Activated CD8-positive, alpha-beta memory T cell treated with anti-CD3 and anti-CD28 coated beads for 24 hours (primary cell): Measurements from ENCODE around the gene IQCH.

ENCODE experiments used
- DNase-seq: peaks from one replicate; pipeline ENCODE4 v3.0.0-alpha.2; 2020

The IQCH gene

GRCh38 chr15:67458331-67459029, 203.9 kb downstream of the IQCH start:
- DNase-seq = no peak

DNA sequence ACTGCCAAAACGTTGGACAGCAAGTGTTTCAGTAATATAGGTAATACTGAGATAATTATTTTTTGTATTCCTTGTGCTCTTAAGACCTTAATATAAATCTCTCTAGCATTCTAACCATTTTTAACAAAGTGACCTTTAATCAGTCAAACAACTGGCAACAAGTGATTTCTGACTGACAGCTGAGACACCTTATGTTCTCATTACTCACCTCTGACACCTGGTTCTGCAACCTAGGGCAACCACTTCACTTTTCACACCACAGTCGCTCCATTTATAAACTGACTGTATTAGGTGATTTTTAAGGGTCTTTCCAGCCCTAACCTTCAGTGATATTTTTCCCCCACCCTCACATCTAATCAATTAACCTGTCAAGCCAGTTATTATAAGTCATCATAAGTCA, 205.9 kb downstream of the IQCH start:
- DNase-seq = no peak

- no peak for DNase-seq
Observed at GRCh38 chr15:67461735-67462134, 207.1 kb downstream of the IQCH start.

GRCh38 chr15:67462875-67463274, 208.3 kb downstream of the IQCH start:
- DNase-seq = no peak

- no peak for DNase-seq
Observed at GRCh38 chr15:67463488-67463887, 208.9 kb downstream of the IQCH start.

DNA sequence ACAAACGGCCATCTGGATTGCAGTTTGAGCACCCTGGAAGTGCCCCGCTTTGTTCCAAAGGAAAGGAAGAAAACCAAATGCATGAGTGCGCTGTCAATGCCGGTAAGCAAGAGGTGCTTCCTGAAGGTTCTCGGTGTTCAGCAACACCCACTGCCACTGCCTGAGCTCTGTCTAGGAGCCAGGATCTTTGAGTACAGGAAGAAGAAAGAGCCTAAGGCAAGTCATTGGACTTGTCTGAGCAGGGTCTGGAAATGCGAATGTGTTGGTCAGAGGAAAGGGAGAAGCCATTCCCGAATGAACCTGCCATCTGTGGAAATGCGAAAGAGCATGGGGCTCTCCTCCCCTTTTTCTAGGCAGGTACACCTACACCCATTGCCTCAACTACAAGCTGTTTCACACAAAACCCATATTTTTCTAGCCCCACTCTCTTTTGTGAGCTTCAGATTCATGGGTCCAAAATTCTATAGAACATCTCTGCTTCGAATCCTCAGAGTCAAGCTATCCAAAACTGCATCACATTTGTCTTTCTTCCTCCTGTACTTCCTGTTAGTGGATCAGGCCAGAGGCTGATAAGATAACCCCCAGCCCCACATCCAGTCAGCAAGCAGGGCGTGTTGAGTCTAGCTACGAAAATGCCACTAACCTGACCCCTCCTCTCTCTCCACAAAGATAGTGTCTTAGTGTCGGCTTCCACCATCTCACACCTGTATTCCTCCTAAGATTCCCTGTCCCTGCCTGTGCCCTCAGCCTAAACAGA, 210.8 kb downstream of the IQCH start:
- no peak for DNase-seq

DNA sequence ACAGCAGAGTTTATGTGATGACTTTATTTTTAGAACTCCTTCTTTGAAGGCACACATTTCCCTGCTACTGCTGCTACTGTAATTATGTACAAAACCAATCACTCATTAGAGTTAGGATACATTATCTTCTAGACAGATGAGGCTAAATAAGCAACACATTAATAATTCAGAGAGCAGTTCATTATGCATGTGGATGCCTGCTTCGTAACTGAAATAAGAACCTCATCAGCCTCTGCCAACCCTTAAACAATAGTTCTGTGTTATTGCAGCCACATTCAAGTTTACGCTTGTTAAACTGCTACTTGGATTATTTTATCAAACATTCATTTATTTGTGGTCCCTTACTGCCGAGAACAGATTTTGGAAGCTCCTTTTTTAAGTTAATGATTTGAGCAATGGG, 213.8 kb downstream of the IQCH start:
- no peak for DNase-seq

GRCh38 chr15:67469680-67470079, 215.1 kb downstream of the IQCH start:
- DNase-seq = no peak

GRCh38 chr15:67472957-67473356, 218.4 kb downstream of the IQCH start:
- no peak for DNase-seq

GRCh38 chr15:67474405-67475110, 220.0 kb downstream of the IQCH start:
- no peak for DNase-seq

DNA sequence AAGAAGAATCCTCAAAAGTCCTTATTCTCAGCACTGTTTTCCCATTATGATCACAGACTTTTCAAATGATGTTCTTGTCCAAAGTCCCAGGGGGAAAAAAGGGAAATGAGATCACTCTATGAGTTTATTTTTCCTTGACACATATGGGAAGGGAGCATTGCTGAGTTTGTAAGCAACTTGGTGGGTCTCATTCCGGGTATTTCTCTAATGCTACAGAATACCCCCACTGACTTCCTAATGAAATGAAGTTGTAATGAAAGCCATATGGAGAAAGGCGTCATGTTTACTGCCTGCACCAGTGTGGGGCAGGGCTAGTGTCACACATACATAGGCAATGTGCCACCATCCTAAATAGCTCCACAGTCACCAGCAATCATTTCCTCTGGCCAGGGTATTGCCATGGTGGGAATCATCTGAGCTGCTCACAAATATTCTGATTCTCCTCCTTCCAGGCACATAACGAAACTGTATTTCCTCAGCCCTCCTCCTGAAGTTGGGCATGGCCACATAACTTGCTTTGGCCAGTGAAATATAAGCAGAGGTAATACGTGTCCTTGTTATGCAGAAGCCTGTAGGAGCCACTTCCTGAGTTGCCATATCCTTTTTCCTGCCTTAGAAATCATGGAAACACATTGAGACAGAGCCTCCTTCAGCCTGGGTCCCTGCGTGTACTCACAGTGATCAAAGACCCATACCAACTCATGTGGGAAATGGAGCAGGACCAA, 225.4 kb downstream of the IQCH start:
- no peak for DNase-seq

- DNase-seq = no peak
Observed at GRCh38 chr15:67480741-67481140, 226.2 kb downstream of the IQCH start.

DNA sequence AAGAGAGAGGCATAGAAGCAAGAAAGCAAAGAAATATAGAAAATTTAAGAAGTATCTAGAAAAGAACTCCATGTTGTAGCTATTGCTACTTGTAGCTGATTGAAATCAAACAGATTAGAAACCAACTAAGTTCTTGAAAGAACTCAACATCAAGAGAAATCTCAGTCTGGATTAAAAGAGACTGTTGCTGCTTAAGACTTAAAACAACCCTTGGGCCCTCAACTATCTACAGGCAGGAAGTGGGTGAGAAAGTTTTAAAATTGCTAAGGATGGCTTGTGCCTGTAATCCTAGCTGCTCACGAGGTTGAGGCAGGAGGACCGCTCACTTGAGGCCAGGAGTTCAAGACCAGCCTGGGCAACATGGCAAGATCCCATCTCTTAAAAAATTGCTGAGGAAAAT, 227.1 kb downstream of the IQCH start:
- no peak for DNase-seq

DNA sequence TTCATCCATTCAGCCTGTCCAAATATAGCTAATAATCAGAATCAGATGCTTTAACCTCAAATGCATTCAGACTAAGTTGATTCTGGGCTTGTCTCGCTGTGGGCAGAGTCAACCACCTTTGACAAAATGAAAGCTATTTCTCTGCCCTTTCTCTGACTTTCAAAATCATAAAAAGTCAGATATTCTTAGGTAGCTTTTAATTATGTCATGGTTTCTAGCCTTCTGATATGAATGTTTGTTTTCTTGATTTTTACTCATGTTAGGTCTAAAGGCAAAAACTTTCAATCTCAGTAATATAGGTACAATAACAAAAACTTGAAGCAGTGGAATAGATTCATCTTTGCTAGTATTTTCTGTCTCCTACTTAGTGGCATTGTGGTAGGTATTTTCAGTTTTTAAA, 241.0 kb downstream of the IQCH start:
- no peak for DNase-seq

GRCh38 chr15:67501177-67501835, 246.7 kb downstream of the IQCH start:
- DNase-seq = no peak

GRCh38 chr15:67501836-67502461, 247.4 kb downstream of the IQCH start:
- no peak for DNase-seq

- no peak for DNase-seq
Observed at GRCh38 chr15:67504056-67504455, 249.5 kb downstream of the IQCH start.

- no peak for DNase-seq
Observed at GRCh38 chr15:67504796-67505195, 250.2 kb downstream of the IQCH start.

- DNase-seq = no peak
Observed at GRCh38 chr15:67505675-67506572, 251.3 kb downstream of the IQCH start.

DNA sequence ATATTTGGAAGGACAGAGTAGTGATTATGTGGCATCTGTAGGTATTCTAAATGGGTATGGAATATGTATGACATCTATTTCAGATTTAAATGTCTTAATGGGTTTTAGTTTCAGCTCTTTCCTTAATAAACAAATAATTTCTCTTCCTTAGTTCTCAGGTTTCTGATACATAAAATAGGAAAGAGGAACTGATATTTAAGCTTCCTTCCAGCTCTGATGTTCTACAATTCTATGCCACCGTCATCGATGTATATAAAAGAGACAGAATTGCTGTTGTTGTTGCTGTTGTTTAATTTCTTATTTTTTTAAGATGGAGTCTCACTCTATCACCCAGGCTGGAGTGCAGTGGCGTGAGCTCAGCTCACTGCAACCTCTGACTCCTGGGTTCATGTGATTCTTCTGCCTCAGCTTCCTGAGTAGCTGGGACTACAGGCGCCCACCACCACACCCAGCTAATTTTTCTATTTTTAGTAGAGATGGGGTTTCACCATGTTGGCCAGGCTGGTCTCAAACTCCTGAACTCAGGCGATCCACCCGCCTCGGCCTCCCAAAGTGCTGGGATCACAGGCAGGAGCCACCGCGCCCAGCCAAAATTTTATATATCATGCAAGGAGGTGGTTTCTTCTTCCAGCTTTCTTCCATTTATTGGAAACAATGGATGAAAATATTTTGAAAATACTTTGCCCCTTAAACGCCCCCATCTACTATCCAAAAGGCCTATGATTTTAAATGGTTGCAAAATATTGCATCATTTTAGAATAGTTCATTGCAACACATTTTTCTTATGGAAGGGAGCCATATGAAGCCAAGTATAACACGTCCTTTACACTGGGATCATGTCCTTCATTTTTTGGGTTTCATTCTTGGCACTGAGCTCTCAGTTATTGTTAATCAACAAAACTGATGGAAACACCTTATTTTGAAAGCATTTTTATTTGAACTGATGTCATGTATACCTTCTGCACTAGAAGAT, 252.5 kb downstream of the IQCH start:
- DNase-seq = no peak
